Measurements from ENCODE around the gene CELF5. TPM values are rescaled to one million over a fixed set of nuclear protein-coding genes. Genes with fewer than 3 reads are reported as not detected.

Gene CELF5
- total and polyA plus RNA-seq, 9 donors, result 1.3 to 6.4 (median 2.8) TPM

DNA sequence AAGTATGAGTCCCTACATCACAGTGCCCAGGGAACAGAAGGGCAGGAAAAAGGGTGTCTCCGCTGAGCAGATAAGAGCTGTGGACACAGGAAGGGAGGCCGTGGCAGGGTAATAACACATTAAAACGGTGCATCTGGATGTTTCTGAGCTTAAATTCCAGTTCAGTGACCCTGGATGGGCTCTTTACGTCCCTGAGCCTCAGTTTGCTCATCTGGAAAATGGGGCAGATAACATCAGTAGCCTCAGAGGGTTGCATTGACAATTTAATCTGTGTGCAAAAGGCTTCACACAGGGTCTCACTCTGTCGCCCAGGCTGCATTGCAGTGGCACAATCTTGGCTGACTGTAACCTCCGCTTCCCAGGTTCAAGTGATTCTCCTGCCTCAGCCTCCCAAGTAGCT lies 58.1 kb downstream of the CELF5 start:
- no peaks in the 10 kb centered on the region for H3K27me3 ChIP-seq
- TF ChIP-seq POLR2A (IDR thresholded peaks at IDR 0.05), result no peak
- TF ChIP-seq, protein P1, sequence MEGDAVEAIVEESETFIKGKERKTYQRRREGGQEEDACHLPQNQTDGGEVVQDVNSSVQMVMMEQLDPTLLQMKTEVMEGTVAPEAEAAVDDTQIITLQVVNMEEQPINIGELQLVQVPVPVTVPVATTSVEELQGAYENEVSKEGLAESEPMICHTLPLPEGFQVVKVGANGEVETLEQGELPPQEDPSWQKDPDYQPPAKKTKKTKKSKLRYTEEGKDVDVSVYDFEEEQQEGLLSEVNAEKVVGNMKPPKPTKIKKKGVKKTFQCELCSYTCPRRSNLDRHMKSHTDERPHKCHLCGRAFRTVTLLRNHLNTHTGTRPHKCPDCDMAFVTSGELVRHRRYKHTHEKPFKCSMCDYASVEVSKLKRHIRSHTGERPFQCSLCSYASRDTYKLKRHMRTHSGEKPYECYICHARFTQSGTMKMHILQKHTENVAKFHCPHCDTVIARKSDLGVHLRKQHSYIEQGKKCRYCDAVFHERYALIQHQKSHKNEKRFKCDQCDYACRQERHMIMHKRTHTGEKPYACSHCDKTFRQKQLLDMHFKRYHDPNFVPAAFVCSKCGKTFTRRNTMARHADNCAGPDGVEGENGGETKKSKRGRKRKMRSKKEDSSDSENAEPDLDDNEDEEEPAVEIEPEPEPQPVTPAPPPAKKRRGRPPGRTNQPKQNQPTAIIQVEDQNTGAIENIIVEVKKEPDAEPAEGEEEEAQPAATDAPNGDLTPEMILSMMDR (IDR thresholded peaks at IDR 0.05), result no peak
- TF ChIP-seq EP300 (IDR thresholded peaks at IDR 0.05), result no peak

DNA sequence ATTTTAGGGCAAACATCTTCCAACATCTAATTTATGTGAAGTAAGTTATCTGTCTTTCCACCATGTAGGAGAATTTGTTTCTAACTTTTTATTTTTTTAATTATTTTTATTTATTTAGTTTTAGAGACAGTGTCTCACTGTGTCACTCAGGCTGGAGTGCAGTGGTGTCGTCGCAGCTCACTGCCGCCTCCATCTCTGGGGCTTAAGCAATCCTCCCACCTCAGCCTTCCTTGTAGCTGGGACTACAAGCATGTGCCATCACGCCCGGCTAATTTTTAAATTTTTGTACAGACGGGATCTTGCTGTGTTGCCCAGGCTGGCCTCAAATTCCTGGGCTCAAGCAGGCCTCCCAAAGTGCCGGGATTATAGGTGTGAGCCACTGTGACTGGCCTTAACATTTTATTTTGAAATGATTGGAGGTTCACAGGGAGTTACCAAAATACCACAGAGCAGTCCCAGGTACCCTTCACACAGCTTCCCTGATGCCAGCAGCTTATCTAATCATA lies 58.8 kb downstream of the CELF5 start:
- intact Hi-C loops (cut with DNase I), result no loop called here
- Histone ChIP-seq H3K4me1 (ENCODE audit: insufficient read depth) (no peaks in the 10 kb centered on the region), H3K27me3 (no peaks in the 10 kb centered on the region), H3K4me3 (no peak overlapping the region), H3K27ac (no peak overlapping the region), H3K36me3 (no peaks in the 10 kb centered on the region), H3K9me3 (no peaks in the 10 kb centered on the region)
- DNase-seq, result no peak
- no peak for TF ChIP-seq POLR2A (IDR thresholded peaks at IDR 0.05)
- TF ChIP-seq EP300 (IDR thresholded peaks at IDR 0.05), result no peak
- WGBS, 3 donors, result 77 to 90% (median 83%) methylated on average over 7 of the region's 7 CpGs

More for the DNA sequence above, 58.1 kb downstream of the CELF5 start:
- intact Hi-C loops (cut with DNase I), result no loop called here
- Histone ChIP-seq H3K4me3 (no peak overlapping the region), H3K27ac (no peak overlapping the region), H3K36me3 (no peaks in the 10 kb centered on the region), H3K4me1 (ENCODE audit: insufficient read depth) (no peaks in the 10 kb centered on the region), H3K9me3 (no peaks in the 10 kb centered on the region)
- DNase-seq, result no peak
- WGBS, 3 donors, result 67 to 70% (median 68%) methylated on average over 6 of the region's 6 CpGs

DNA sequence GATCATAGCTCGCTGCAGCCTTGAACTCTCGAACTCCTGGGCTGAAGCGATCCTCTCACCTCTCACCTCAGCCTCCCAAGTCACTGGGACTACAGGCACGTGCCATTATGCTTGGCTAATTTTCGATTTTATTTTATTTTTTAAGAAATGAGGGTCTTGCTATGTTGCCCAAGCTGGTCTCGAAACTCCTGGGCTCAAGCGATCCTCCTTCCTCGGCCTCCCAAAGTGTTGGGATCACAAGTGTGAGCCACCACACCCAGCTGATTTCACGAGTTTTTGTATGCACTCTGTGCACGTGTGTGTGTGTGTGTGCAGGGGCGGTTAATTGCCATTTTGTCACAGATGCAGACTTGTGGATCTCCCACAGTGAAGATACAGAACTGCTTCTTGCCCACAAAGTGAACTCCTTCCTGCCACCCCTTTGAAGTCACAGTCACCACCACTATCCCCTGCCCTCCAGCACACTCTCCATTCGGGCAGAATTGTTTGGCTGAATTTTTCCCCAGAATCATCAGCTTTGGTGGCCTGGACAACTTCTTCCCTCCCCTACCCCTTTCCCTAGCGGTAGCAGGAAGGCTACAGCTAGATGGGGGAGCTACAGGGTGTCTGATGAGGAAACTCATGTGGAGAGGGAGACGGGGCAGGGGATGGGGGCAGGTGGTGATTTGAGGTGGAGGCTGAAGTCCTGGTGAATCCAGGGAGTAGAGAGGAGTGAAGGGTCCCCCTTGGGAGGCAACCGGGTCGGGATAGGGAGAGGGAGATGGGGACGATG lies 59.6 kb downstream of the CELF5 start:
- Histone ChIP-seq H3K27me3 (no peaks in the 10 kb centered on the region), H3K36me3 (no peaks in the 10 kb centered on the region), H3K27ac (peak overlapping the region in 1 of 2 donors; percentile 82), H3K9me3 (no peaks in the 10 kb centered on the region), H3K4me1 (ENCODE audit: insufficient read depth) (no peaks in the 10 kb centered on the region), H3K4me3 (no peak overlapping the region)
- DNase-seq, result no peak
- 56 to 61% (median 57%) methylated on average over 17 of the region's 17 CpGs for WGBS, 3 donors
- TF ChIP-seq EP300 (IDR thresholded peaks at IDR 0.05), result no peak
- no peak for TF ChIP-seq POLR2A (IDR thresholded peaks at IDR 0.05)
- TF ChIP-seq, protein P1 (IDR thresholded peaks at IDR 0.05), result no peak
- intact Hi-C loops (cut with DNase I), result no loop called here

DNA sequence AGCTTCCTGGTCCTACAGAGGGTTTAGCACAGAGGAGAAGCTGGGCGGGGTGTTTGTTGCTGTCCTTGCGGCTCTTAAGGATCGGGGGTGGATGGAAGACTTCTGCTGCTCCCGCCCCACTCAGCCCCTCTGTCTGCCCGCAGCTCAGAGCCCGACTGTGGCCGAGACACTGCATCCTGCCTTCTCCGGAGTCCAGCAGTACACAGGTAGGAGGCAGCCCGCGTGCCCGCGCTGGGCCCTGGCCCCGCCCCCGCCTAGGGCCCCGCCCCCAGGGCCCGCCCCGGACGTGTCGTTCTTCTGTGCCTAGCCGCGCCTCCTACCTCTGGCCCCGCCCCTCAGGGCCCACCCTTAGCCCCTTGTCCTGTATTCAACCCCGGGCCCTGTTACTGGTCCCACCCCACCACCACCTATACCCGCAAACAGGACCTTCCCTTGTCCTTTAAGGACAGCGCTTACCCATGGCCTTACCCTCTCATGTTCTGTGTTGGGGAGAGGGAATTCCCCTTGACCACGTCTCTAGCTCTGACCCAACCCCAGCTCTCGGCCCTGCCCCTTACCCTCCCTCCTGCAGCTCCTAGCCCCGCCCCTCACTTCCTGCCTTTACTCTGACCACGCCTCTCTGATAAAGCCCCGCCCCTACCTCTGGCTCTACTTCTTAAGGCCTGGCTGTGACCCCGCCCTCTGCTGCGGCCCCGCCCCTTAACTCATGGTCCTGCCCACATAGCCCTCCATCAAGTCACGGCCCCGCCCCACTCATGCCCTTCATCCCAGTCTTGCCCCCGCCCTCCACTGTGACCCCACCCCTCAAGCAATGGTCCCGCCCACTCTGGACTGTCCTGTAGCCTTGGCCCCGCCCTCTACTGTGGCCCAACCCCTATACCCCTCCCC lies 60.5 kb downstream of the CELF5 start:
- Histone ChIP-seq H3K27me3 (no peaks in the 10 kb centered on the region), H3K4me3 (peak overlapping the region; percentile 13), H3K4me1 (ENCODE audit: insufficient read depth) (no peaks in the 10 kb centered on the region), H3K36me3 (no peaks in the 10 kb centered on the region), H3K9me3 (no peaks in the 10 kb centered on the region), H3K27ac (peak overlapping the region; percentile 42 to 82)
- intact Hi-C loops (cut with DNase I), result no loop called here
- TF ChIP-seq, protein P1 (IDR thresholded peaks at IDR 0.05), result no peak
- no peak for TF ChIP-seq POLR2A (IDR thresholded peaks at IDR 0.05)
- DNase-seq, result peak; percentile 99 to 100 (median 100)
- WGBS, 3 donors, result 1 to 2% (median 1%) methylated on average over 37 to 38 of the region's 38 CpGs

All from ovary (tissue), 9 donors.